WI38 (cell line): ENCODE measurements around the gene PLXND1.

Experiments used
- H3K4me3 ChIP-seq: 2 replicates; pipeline ENCODE4 v1.5.1; 2011; ENCODE audit warnings: low read depth, mild to moderate bottlenecking, control low read depth, low read length
- CTCF ChIP-seq: IDR thresholded peaks from 2 replicates; pipeline ENCODE4 v1.5.1; 2012; ENCODE audit warnings: low read depth, mild to moderate bottlenecking, control low read depth, low read length

The PLXND1 gene

GRCh38 chr3:129608087-129608935, 1.8 kb upstream of the PLXND1 start:
- no peak overlapping the region for H3K4me3 ChIP-seq
- TF ChIP-seq CTCF: peak; percentile 30

- no peak for TF ChIP-seq CTCF
- H3K4me3 ChIP-seq: peak overlapping the region; percentile 57
Measured at GRCh38 chr3:129607391-129608068, 1.1 kb upstream of the PLXND1 start.

- TF ChIP-seq CTCF: no peak
- H3K4me3 ChIP-seq: peak overlapping the region; percentile 61
Measured at GRCh38 chr3:129605922-129606635, 397 bp downstream of the PLXND1 start.

GRCh38 chr3:129605203-129605921, 1.1 kb downstream of the PLXND1 start:
- TF ChIP-seq CTCF: no peak
- H3K4me3 ChIP-seq: peak overlapping the region; percentile 61

- TF ChIP-seq CTCF: no peak
- H3K4me3 ChIP-seq: peak overlapping the region; percentile 61
Measured at GRCh38 chr3:129604767-129605166, 1.7 kb downstream of the PLXND1 start.

- TF ChIP-seq CTCF: no peak
- H3K4me3 ChIP-seq: peak overlapping the region; percentile 61
Measured at GRCh38 chr3:129603991-129604749, 2.3 kb downstream of the PLXND1 start.
